ENCODE results near the gene KRT10. TPM values are rescaled to one million over a fixed set of nuclear protein-coding genes. Genes with fewer than 3 reads are reported as not detected.

KRT10 gene
- total RNA-seq, 1 experiment from 2014 or later = 62.3 TPM

DNA sequence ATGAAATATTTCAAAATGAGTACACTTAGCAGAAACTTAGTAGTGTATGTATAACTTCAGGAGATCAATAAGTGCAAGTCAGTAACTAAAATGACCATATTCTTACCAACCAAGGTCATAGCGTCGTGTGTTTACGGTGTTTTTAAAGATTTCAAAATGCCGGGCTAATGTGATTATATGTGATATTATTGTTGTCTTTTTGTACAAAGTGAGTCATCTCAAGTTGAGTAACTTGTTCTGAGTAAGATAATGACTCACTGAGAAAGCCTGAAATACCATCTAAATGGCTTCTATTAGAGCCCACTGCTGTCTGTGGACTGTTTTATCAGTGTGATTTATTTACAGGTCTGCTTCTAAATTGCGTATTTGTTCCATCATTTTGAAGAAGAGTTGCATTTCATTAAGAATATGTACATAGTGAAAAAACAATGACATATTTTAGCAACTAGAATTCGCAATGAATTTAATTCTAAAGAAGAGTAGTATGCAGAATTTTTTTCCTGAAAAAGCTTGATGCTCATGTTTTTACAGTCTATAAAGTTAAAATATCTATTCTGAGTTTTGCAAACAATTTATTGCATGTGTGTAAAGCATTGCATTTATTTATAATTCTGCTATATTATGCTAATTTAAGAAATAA is 31.9 kb upstream of the KRT10 start (continued):
- TF ChIP-seq CBX3 (IDR thresholded peaks at IDR 0.05; ENCODE audit: low read depth) (peak; percentile 79; the same call in 1 of the 2 replicates), FOSL1 (IDR thresholded peaks at IDR 0.05; ENCODE audit: low read depth) (peak; percentile 99), ZFX (IDR thresholded peaks at IDR 0.05) (no peak), JUND (IDR thresholded peaks at IDR 0.05) (peak; percentile 96), CEBPB (IDR thresholded peaks at IDR 0.05; ENCODE audit: low read depth) (peak; percentile 97), EGR1 (IDR thresholded peaks at IDR 0.05; ENCODE audit: low read depth) (0 out of 2 replicates have a peak, but pooled peaks have one; percentile 27)

DNA sequence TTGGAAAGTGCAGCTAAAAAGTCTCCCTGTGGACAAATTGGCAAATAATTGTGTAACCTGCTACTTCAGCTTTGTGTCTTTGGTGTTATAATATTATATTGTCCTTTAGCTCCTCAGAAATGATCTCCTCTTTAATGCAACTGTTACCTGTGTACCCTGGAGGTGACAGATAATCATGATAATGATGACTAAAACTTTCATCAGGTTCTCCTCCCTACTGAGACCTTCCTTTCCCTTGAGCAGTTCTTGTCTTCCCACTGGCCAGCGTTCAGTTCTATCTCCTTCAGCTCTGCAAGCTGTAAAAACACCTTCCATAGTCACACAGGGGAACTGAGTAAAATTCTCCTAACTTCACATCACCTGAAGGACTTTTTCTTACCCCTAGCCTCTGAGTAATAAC is 29.9 kb upstream of the KRT10 start:
- no peak for ATAC-seq
- DNase-seq (ENCODE audit: low read depth, low spot score) = no peak
- no TSS peak for BruUV-seq (replicated peaks)
- CTCF ChIA-PET = no interaction called here
- no peak overlapping the region for H3K9ac ChIP-seq (ENCODE audit: low read length)
- POLR2A ChIA-PET = no interaction called here
- no peaks in the 10 kb centered on the region for H3K79me2 ChIP-seq (ENCODE audit: insufficient read depth, low read length)
- H3K4me3 ChIP-seq (replicated peaks in 1 of 2; ENCODE audit: low read depth in 1 of 2, low read length in 2 of 2) = no peak overlapping the region
- H3K4me1 ChIP-seq (ENCODE audit: control insufficient read depth in 1 of 2, insufficient read depth in 2 of 2, low read length in 2 of 2) = peaks cover 11 to 47% of the 10 kb centered on the region in 2 experiments
- no peaks in the 10 kb centered on the region for H3K36me3 ChIP-seq (ENCODE audit: control insufficient read depth in 1 of 2, insufficient read depth in 2 of 2, low read length in 2 of 2)
- TF ChIP-seq ZNF274 (IDR thresholded peaks at IDR 0.05; ENCODE audit: low read depth, low read length) (no peak), CEBPB (IDR thresholded peaks at IDR 0.05; ENCODE audit: low read depth) (no peak), ELF1 (IDR thresholded peaks at IDR 0.05; ENCODE audit: borderline replicate concordance, low read depth) (no peak), JUND (IDR thresholded peaks at IDR 0.05) (no peak), RAD21 (IDR thresholded peaks at IDR 0.05; ENCODE audit: low read depth) (no peak), FOSL1 (IDR thresholded peaks at IDR 0.05; ENCODE audit: low read depth) (peak; percentile 25; the same call in 1 of the 2 replicates), EZH2phosphoT487 (IDR thresholded peaks at IDR 0.05; ENCODE audit: borderline replicate concordance) (no peak), EGR1 (IDR thresholded peaks at IDR 0.05; ENCODE audit: low read depth) (no peak)
- TF ChIP-seq, protein P1, sequence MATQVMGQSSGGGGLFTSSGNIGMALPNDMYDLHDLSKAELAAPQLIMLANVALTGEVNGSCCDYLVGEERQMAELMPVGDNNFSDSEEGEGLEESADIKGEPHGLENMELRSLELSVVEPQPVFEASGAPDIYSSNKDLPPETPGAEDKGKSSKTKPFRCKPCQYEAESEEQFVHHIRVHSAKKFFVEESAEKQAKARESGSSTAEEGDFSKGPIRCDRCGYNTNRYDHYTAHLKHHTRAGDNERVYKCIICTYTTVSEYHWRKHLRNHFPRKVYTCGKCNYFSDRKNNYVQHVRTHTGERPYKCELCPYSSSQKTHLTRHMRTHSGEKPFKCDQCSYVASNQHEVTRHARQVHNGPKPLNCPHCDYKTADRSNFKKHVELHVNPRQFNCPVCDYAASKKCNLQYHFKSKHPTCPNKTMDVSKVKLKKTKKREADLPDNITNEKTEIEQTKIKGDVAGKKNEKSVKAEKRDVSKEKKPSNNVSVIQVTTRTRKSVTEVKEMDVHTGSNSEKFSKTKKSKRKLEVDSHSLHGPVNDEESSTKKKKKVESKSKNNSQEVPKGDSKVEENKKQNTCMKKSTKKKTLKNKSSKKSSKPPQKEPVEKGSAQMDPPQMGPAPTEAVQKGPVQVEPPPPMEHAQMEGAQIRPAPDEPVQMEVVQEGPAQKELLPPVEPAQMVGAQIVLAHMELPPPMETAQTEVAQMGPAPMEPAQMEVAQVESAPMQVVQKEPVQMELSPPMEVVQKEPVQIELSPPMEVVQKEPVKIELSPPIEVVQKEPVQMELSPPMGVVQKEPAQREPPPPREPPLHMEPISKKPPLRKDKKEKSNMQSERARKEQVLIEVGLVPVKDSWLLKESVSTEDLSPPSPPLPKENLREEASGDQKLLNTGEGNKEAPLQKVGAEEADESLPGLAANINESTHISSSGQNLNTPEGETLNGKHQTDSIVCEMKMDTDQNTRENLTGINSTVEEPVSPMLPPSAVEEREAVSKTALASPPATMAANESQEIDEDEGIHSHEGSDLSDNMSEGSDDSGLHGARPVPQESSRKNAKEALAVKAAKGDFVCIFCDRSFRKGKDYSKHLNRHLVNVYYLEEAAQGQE (IDR thresholded peaks at IDR 0.05; ENCODE audit: low read depth) = no peak
- no peaks in the 10 kb centered on the region for H3K27me3 ChIP-seq (ENCODE audit: insufficient read depth, low read length)
- peak overlapping the region; percentile 35; the same call in 1 of the 2 replicates for H3K4me2 ChIP-seq (ENCODE audit: low read length)
- RAD21 ChIA-PET (ENCODE audit: low non-redundant PET in 1 of 2, low total read pairs in 2 of 2, uncharacterized antibody in 2 of 2, unreplicated experiment in 2 of 2) = interaction anchor here in 1 of 2 experiments (0.6 kb wide), 1 partner anchor 33 kb away, joined by 3 read pairs; the partner anchor contains the start of gene KRT20
- intact Hi-C loops (cut with micrococcal nuclease) = no loop called here
- no peaks in the 10 kb centered on the region for H4K20me1 ChIP-seq (ENCODE audit: insufficient read depth)
- H3K9me3 ChIP-seq (ENCODE audit: control insufficient read depth in 1 of 2, insufficient read depth in 1 of 2, low read depth in 1 of 2, low read length in 2 of 2) = no peaks in the 10 kb centered on the region
- no peaks in the 10 kb centered on the region for H3K9me2 ChIP-seq (ENCODE audit: insufficient read depth)
- H2AFZ ChIP-seq (ENCODE audit: low read depth, low read length, poor library complexity, severe bottlenecking) = peak overlapping the region; percentile 37
- no peak overlapping the region for H3K27ac ChIP-seq (ENCODE audit: low read depth, low read length)
